HL-60 (cell line): Measurements from ENCODE around the gene SNX20.

ENCODE experiments used
- DNase-seq, 2 experiments: peaks; one replicate each; pipeline ENCODE4 v3.0.0-alpha.2; 2010 to 2020; ENCODE audit warnings: low read depth in 1 of 2, low spot score in 1 of 2
- H3K27ac ChIP-seq: fragments of 250-450 bp; sonication (Bioruptor Pico); replicated peaks from 2 replicates; pipeline ENCODE4 v1.5.1; 2020; ENCODE audit warnings: mild to moderate bottlenecking, moderate library complexity
- H3K27me3 ChIP-seq: fragments of 250-450 bp; sonication (Bioruptor Pico); 2 replicates; pipeline ENCODE4 v1.5.1; 2021; ENCODE audit warnings: mild to moderate bottlenecking, moderate library complexity; ENCODE audit not compliant: insufficient read depth, poor library complexity, severe bottlenecking
- H3K4me3 ChIP-seq: replicated peaks from 2 replicates; pipeline ENCODE4 v1.5.1; 2011; ENCODE audit warnings: mild to moderate bottlenecking, control low read depth, low read length; ENCODE audit not compliant: insufficient read depth
- CTCF ChIP-seq: IDR thresholded peaks from one replicate; pipeline ENCODE4 v1.5.1; 2011; ENCODE audit warnings: low read length, control low read depth, inconsistent platforms; ENCODE audit not compliant: insufficient read depth
- GABPA ChIP-seq: IDR thresholded peaks from 2 replicates; pipeline ENCODE4 v1.6.1; 2012; ENCODE audit warnings: low read depth
- POLR2AphosphoS5 ChIP-seq: IDR thresholded peaks from 2 replicates; pipeline ENCODE4 v1.6.1; 2012; ENCODE audit warnings: low read depth
- SPI1 ChIP-seq: IDR thresholded peaks from 2 replicates; pipeline ENCODE4 v1.6.1; 2012; ENCODE audit warnings: low read depth, mild to moderate bottlenecking, borderline replicate concordance
- TF ChIP-seq, protein P1 (sequence below): IDR thresholded peaks from 2 replicates; pipeline ENCODE4 v1.6.1; 2012; ENCODE audit warnings: low read depth; ENCODE audit not compliant: insufficient replicate concordance

The SNX20 gene

DNA sequence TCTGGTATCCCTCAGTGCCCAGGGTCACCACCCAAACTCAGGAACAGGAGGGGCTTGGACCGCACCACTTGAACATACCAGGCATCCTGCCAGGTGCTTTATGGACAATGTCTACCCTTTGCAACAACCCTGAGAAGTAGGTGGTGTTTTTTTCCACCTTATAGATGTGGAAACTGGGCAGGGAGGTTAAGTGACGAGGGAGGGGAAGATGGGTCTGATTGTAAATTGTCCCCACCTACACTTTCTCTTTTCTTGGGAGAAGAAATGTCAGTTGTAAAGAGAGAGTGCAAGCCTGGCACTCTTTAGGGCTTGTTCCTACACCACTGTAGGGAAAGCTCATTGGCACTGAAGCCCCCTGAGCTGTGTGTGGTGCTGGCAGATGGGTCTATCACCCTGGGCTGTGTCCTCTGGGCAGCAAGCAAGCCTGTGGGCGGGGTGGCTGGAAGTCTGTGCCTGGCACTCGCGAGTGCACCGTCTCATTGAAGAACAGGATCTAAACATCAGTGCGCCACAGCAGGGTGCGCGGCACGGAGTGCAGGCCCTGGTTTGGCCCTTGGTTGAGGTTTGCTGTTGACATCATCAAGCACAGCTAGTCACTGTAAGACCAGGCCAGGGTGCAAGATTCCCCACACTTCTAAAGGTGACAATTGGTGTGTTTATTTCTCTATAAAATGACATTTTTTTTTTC, 27.4 kb upstream of the SNX20 start:
- Histone ChIP-seq H3K27me3 (no peaks in the 10 kb centered on the region), H3K27ac (peak overlapping the region; percentile 49), H3K4me3 (no peak overlapping the region)
- peak in 1 of 2 experiments; percentile 35 for DNase-seq
- TF ChIP-seq, protein P1, sequence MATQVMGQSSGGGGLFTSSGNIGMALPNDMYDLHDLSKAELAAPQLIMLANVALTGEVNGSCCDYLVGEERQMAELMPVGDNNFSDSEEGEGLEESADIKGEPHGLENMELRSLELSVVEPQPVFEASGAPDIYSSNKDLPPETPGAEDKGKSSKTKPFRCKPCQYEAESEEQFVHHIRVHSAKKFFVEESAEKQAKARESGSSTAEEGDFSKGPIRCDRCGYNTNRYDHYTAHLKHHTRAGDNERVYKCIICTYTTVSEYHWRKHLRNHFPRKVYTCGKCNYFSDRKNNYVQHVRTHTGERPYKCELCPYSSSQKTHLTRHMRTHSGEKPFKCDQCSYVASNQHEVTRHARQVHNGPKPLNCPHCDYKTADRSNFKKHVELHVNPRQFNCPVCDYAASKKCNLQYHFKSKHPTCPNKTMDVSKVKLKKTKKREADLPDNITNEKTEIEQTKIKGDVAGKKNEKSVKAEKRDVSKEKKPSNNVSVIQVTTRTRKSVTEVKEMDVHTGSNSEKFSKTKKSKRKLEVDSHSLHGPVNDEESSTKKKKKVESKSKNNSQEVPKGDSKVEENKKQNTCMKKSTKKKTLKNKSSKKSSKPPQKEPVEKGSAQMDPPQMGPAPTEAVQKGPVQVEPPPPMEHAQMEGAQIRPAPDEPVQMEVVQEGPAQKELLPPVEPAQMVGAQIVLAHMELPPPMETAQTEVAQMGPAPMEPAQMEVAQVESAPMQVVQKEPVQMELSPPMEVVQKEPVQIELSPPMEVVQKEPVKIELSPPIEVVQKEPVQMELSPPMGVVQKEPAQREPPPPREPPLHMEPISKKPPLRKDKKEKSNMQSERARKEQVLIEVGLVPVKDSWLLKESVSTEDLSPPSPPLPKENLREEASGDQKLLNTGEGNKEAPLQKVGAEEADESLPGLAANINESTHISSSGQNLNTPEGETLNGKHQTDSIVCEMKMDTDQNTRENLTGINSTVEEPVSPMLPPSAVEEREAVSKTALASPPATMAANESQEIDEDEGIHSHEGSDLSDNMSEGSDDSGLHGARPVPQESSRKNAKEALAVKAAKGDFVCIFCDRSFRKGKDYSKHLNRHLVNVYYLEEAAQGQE: no peak
- TF ChIP-seq CTCF: no peak
- TF ChIP-seq SPI1: no peak
- TF ChIP-seq GABPA: no peak
- TF ChIP-seq POLR2AphosphoS5: no peak

DNA sequence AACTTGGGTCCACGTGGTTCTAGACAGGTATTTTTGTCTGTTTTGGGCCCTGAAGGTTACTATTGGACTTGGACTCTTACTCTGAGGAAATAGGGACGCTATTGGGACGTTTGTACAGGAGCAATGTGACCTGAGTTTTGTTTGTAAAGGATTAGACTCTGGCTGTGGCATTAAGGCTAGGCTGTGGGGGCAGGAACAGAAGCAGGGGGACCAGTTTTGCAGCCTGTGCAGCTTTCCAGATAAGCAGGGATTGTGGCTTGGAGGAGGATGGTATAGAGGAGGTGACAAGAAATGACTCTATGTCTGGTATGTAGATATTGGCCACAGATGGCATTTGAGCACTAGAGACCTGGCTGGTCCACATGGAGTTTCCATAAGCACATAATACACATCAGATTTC, 25.1 kb upstream of the SNX20 start:
- TF ChIP-seq, protein P1: no peak
- TF ChIP-seq GABPA (no peak), POLR2AphosphoS5 (no peak), SPI1 (no peak), CTCF (no peak)
- no peak overlapping the region for H3K27ac ChIP-seq
- H3K27me3 ChIP-seq: no peaks in the 10 kb centered on the region
- DNase-seq: no peak
- H3K4me3 ChIP-seq: no peak overlapping the region

GRCh38 chr16:50705436-50706110, 24.5 kb upstream of the SNX20 start:
- Histone ChIP-seq H3K27ac (no peak overlapping the region), H3K27me3 (no peaks in the 10 kb centered on the region), H3K4me3 (no peak overlapping the region)
- DNase-seq: no peak
- TF ChIP-seq, protein P1: no peak
- TF ChIP-seq GABPA: no peak
- TF ChIP-seq POLR2AphosphoS5: no peak
- TF ChIP-seq SPI1: no peak
- no peak for TF ChIP-seq CTCF
